ENCODE data around the gene RAC3. TPM values are rescaled to one million over a fixed set of nuclear protein-coding genes. Genes with fewer than 3 reads are reported as not detected.

Gene RAC3
- total and polyA plus RNA-seq, 2 experiments from 2014 or later = 5.5 to 11.8 TPM

- H3K27ac ChIP-seq = no peak overlapping the region
- no peak overlapping the region for H3K4me2 ChIP-seq
- no peak overlapping the region for H2AFZ ChIP-seq
- WGBS (ENCODE audit: low lambda C conversion rate, missing lambda C conversion rate) = 96% methylated on average over 34 of the region's 34 CpGs
- no peak overlapping the region for H3K4me3 ChIP-seq
- H3K4me1 ChIP-seq (ENCODE audit: insufficient read depth) = peaks cover 11% of the 10 kb centered on the region
- H3K79me2 ChIP-seq = peaks cover 14% of the 10 kb centered on the region
- H3K9me2 ChIP-seq (replicated peaks; ENCODE audit: insufficient read depth) = no peaks in the 10 kb centered on the region
- no peak for DNase-seq (ENCODE audit: low spot score)
- H4K20me1 ChIP-seq (ENCODE audit: insufficient read depth, poor library complexity, severe bottlenecking) = no peaks in the 10 kb centered on the region
- no peaks in the 10 kb centered on the region for H3K9me3 ChIP-seq (ENCODE audit: low read depth)
- no peaks in the 10 kb centered on the region for H3K36me3 ChIP-seq (replicated peaks; ENCODE audit: insufficient read depth, low read depth)
- H3K27me3 ChIP-seq = no peaks in the 10 kb centered on the region
- TF ChIP-seq CTCF (IDR thresholded peaks at IDR 0.05; ENCODE audit: poor library complexity) (no peak), EZH2 (IDR thresholded peaks at IDR 0.05; ENCODE audit: borderline replicate concordance) (no peak), EZH2phosphoT487 (IDR thresholded peaks at IDR 0.05; ENCODE audit: low read depth, severe bottlenecking, unreplicated experiment) (no peak)
These were observed 29.8 kb downstream of the RAC3 start for GRCh38 chr17:82061047-82061925.

GRCh38 chr17:82062076-82062983 lies 30.9 kb downstream of the RAC3 start:
- Histone ChIP-seq H3K4me1 (ENCODE audit: insufficient read depth) (peaks cover 12% of the 10 kb centered on the region), H3K9me2 (replicated peaks; ENCODE audit: insufficient read depth) (no peaks in the 10 kb centered on the region), H3K79me2 (peaks cover 17% of the 10 kb centered on the region), H3K27me3 (no peaks in the 10 kb centered on the region), H2AFZ (no peak overlapping the region), H3K27ac (no peak overlapping the region), H3K4me2 (no peak overlapping the region), H4K20me1 (ENCODE audit: insufficient read depth, poor library complexity, severe bottlenecking) (no peaks in the 10 kb centered on the region), H3K36me3 (replicated peaks; ENCODE audit: insufficient read depth, low read depth) (no peaks in the 10 kb centered on the region), H3K4me3 (no peak overlapping the region), H3K9me3 (ENCODE audit: low read depth) (no peaks in the 10 kb centered on the region)
- TF ChIP-seq EZH2 (IDR thresholded peaks at IDR 0.05; ENCODE audit: borderline replicate concordance) (no peak), CTCF (IDR thresholded peaks at IDR 0.05; ENCODE audit: poor library complexity) (no peak), EZH2phosphoT487 (IDR thresholded peaks at IDR 0.05; ENCODE audit: low read depth, severe bottlenecking, unreplicated experiment) (no peak)
- WGBS (ENCODE audit: low lambda C conversion rate, missing lambda C conversion rate) = 94% methylated on average over 24 of the region's 24 CpGs
- no peak for DNase-seq (ENCODE audit: low spot score)

GRCh38 chr17:82062984-82063368 lies 31.5 kb downstream of the RAC3 start:
- WGBS (ENCODE audit: low lambda C conversion rate, missing lambda C conversion rate) = 95% methylated on average over 9 of the region's 9 CpGs
- no peaks in the 10 kb centered on the region for H3K36me3 ChIP-seq (replicated peaks; ENCODE audit: insufficient read depth, low read depth)
- no peak for TF ChIP-seq EZH2phosphoT487 (IDR thresholded peaks at IDR 0.05; ENCODE audit: low read depth, severe bottlenecking, unreplicated experiment)
- TF ChIP-seq CTCF (IDR thresholded peaks at IDR 0.05; ENCODE audit: poor library complexity) = no peak
- TF ChIP-seq EZH2 (IDR thresholded peaks at IDR 0.05; ENCODE audit: borderline replicate concordance) = no peak

More at GRCh38 chr17:82062984-82063368, 31.5 kb downstream of the RAC3 start:
- no peak overlapping the region for H3K27ac ChIP-seq
- H2AFZ ChIP-seq = no peak overlapping the region
- no peak overlapping the region for H3K4me2 ChIP-seq
- H3K27me3 ChIP-seq = no peaks in the 10 kb centered on the region
- no peaks in the 10 kb centered on the region for H4K20me1 ChIP-seq (ENCODE audit: insufficient read depth, poor library complexity, severe bottlenecking)
- H3K4me1 ChIP-seq (ENCODE audit: insufficient read depth) = peaks cover 12% of the 10 kb centered on the region
- no peak for DNase-seq (ENCODE audit: low spot score)
- no peaks in the 10 kb centered on the region for H3K9me3 ChIP-seq (ENCODE audit: low read depth)
- H3K9me2 ChIP-seq (replicated peaks; ENCODE audit: insufficient read depth) = no peaks in the 10 kb centered on the region
- H3K4me3 ChIP-seq = no peak overlapping the region
- H3K79me2 ChIP-seq = peaks cover 17% of the 10 kb centered on the region
